ENCODE results near the gene TMEM92.

The TMEM92 gene

DNA sequence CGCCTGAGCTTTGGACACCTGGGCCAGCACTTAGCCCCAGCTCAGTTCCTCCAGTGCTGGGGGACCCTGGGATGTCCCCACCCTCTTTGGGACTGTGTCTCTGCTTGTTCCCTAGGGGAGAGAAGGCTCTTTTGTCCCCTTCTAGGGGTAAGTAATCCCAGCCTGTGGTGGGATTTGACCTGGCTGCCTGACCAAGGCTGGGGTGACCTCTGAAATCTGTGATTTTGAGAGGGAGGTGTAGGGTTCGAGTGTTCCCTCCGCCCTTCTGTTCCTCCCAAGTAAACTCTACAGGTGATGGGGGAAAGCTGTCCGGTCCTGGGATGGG is 593 bp downstream of the TMEM92 start:
- in situ Hi-C loops (cut with MboI; ENCODE audit: low sequenced_read_pairs, unreplicated experiment) = no loop called here
- DNase-seq (ENCODE audit: low spot score) = no peak
- TF ChIP-seq, protein P1, sequence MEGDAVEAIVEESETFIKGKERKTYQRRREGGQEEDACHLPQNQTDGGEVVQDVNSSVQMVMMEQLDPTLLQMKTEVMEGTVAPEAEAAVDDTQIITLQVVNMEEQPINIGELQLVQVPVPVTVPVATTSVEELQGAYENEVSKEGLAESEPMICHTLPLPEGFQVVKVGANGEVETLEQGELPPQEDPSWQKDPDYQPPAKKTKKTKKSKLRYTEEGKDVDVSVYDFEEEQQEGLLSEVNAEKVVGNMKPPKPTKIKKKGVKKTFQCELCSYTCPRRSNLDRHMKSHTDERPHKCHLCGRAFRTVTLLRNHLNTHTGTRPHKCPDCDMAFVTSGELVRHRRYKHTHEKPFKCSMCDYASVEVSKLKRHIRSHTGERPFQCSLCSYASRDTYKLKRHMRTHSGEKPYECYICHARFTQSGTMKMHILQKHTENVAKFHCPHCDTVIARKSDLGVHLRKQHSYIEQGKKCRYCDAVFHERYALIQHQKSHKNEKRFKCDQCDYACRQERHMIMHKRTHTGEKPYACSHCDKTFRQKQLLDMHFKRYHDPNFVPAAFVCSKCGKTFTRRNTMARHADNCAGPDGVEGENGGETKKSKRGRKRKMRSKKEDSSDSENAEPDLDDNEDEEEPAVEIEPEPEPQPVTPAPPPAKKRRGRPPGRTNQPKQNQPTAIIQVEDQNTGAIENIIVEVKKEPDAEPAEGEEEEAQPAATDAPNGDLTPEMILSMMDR (IDR thresholded peaks at IDR 0.05; ENCODE audit: borderline replicate concordance, control extremely low read depth, extremely low read depth, insufficient read depth, missing control alignments) = no peak

DNA sequence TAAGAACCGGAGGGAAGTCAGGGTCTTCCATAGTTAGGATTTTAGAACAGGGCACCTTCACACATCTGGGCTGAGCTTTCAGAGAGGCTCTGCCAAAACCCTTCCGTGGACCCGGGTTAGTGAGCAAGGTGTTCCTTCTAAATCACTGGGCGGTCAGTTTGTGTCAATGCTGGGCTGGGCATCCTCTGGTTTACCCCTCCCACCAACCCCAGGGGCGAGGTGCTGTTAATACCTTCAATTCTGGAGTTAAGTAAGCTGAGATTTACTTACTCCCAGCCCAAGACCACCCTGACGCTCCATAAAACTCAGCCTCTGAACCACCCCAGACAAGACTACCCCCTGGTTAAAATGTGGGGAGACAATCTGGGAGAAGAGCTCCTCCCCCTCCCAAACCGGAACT is 1.0 kb downstream of the TMEM92 start:
- DNase-seq (ENCODE audit: low spot score) = no peak
- in situ Hi-C loops (cut with MboI; ENCODE audit: low sequenced_read_pairs, unreplicated experiment) = no loop called here
- TF ChIP-seq, protein P1 (IDR thresholded peaks at IDR 0.05; ENCODE audit: borderline replicate concordance, control extremely low read depth, extremely low read depth, insufficient read depth, missing control alignments) = no peak

DNA sequence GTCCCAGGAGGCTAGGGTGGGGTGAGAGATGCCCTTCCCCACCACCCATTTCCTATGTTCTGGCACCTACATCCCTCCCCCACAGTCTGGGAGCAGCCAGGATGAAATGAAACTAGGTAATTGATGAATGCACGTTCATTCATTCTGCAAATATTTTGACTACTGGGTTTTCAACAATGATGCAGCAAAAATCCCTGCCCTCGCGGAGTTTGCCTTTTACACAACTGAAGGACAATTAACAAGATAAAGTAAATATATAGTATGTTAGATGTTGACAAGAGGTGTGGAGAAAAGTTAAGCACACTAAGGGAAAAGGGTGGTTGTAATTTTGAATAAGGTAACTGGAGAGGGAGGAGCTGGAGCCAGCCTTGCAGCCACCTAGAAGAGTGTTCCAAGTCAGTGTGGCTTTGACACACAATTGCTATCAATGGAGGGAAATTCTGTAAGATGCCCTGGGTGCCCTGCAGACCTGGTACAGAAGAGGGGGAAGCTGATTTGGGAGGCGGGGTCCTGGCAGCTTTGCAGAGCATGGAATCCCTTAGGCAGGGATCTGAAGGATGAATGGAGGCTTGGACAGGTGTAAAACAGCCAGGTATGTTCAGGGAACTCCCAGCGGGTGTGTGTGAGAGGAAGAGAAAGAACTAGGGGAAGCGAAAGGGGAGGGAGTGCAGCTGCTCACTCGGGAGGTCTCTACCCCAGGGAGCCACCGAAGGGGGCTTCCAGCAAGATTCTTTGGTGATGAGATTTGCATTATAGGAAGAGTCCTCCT is 2.5 kb downstream of the TMEM92 start:
- in situ Hi-C loops (cut with MboI; ENCODE audit: low sequenced_read_pairs, unreplicated experiment) = no loop called here
- TF ChIP-seq, protein P1 (IDR thresholded peaks at IDR 0.05; ENCODE audit: borderline replicate concordance, control extremely low read depth, extremely low read depth, insufficient read depth, missing control alignments) = no peak
- DNase-seq (ENCODE audit: low spot score) = peak; percentile 30

DNA sequence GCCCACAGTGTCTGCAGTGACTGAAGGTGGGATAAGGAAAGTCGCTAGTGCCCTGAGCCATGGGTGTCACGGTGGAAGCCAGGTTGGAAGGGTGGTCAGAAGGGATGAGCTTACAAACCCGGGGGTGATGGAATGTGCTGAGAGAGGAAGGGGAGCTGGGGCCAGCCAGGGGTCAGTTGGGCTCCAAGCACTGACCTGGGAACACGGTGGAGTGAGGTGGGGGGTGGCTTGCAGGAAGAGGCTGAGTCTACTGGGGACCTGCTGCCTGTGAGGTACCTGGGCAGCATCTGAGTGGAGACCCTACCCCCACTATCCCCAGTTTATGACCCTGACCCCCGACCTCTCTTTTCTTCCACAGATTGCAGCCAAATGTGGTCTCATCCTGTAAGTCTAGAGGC is 3.1 kb downstream of the TMEM92 start:
- in situ Hi-C loops (cut with MboI; ENCODE audit: low sequenced_read_pairs, unreplicated experiment) = no loop called here
- peak; percentile 32 for DNase-seq (ENCODE audit: low spot score)
- TF ChIP-seq, protein P1 (IDR thresholded peaks at IDR 0.05; ENCODE audit: borderline replicate concordance, control extremely low read depth, extremely low read depth, insufficient read depth, missing control alignments) = no peak

DNA sequence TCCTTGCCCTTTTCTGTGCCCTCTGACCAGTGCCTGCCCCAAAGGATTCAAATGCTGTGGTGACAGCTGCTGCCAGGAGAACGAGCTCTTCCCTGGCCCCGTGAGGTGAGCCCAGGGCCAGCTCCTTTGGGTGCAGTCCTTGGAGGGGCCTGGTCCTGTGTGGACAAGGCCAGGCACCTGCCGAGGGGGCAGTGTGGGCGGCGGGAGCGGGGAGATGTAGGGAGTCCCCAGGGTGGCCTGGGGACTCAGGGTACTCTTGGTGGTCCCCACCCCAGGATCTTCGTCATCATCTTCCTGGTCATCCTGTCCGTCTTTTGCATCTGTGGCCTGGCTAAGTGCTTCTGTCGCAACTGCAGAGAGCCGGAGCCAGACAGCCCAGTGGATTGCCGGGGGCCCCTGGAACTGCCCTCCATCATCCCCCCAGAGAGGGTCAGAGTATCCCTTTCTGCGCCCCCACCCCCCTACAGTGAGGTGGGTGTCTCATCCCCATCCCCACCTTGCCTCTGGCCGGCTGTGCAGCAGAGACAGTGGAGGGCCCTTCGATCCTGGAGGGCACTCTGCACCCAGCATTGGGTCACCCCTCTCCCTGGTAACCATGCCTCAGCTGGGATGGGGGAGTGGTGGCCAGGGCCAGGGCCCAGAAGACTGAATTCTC is 4.4 kb downstream of the TMEM92 start:
- TF ChIP-seq, protein P1 (IDR thresholded peaks at IDR 0.05; ENCODE audit: borderline replicate concordance, control extremely low read depth, extremely low read depth, insufficient read depth, missing control alignments) = no peak
- in situ Hi-C loops (cut with MboI; ENCODE audit: low sequenced_read_pairs, unreplicated experiment) = no loop called here
- no peak for DNase-seq (ENCODE audit: low spot score)

DNA sequence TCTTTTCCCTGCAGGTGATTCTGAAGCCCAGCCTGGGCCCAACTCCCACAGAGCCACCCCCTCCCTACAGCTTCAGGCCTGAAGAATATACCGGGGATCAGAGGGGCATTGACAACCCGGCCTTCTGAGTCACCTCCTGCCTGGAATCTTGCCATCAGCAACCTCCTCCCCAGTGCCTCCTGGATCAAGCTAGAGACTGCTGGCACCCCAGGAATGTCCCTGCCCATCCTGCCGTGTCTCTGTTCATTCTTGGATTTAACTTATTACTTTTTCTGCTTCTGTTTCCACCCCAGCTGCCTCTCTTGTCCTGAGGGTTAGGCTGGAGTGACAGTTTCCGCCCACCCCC is 4.9 kb downstream of the TMEM92 start:
- in situ Hi-C loops (cut with MboI; ENCODE audit: low sequenced_read_pairs, unreplicated experiment) = no loop called here
- TF ChIP-seq, protein P1 (IDR thresholded peaks at IDR 0.05; ENCODE audit: borderline replicate concordance, control extremely low read depth, extremely low read depth, insufficient read depth, missing control alignments) = no peak
- no peak for DNase-seq (ENCODE audit: low spot score)
